Naive B cell (primary cell): ENCODE measurements around the gene MYO18A. TPM values are rescaled to one million over a fixed set of nuclear protein-coding genes. Genes with fewer than 3 reads are reported as not detected.
"Not testable (repeated sequence)": the region's sequence is repeated elsewhere in the genome, so short reads cannot be mapped to it uniquely, and the experiment has no call there.

Source experiments
- ATAC-seq, 2 donors: fragments of 150-1000 bp; cut with Tn5 transposase; 2 replicates each; pipeline ENCODE4 v1.10.0; 2021; ENCODE audit warnings: low read depth in 2 of 2, mild to moderate bottlenecking in 2 of 2, moderate library complexity in 2 of 2
- DNase-seq: peaks from one replicate; pipeline ENCODE4 v3.0.0; 2022
- H3K27ac Mint-ChIP-seq, 6 donors: one replicate each; pipeline ENCODE4 v1.8.0; 2020 to 2022; ENCODE audit warnings: mild to moderate bottlenecking in 6 of 6, mixed read lengths in 6 of 6, moderate library complexity in 5 of 6, inconsistent platforms in 2 of 6
- H3K27me3 Mint-ChIP-seq, 3 donors: one replicate each; pipeline ENCODE4 v1.8.0; 2021 to 2022; ENCODE audit warnings: mixed read lengths in 3 of 3, mild to moderate bottlenecking in 1 of 3
- H3K36me3 Mint-ChIP-seq, 2 donors: one replicate each; pipeline ENCODE4 v1.8.0; 2020 to 2022; ENCODE audit warnings: mixed read lengths in 2 of 2, inconsistent platforms in 1 of 2, mild to moderate bottlenecking in 1 of 2
- H3K4me1 Mint-ChIP-seq, 3 donors: one replicate each; pipeline ENCODE4 v1.8.0; 2020 to 2022; ENCODE audit warnings: mixed read lengths in 3 of 3, inconsistent platforms in 1 of 3, mild to moderate bottlenecking in 1 of 3, moderate library complexity in 1 of 3
- H3K4me3 Mint-ChIP-seq, 8 donors: one replicate each; pipeline ENCODE4 v1.8.0; 2020 to 2022; ENCODE audit warnings: mild to moderate bottlenecking in 8 of 8, mixed read lengths in 8 of 8, moderate library complexity in 8 of 8, inconsistent platforms in 2 of 8
- H3K9me3 Mint-ChIP-seq, 7 donors: one replicate each; pipeline ENCODE4 v1.8.0; 2020 to 2022; ENCODE audit warnings: mixed read lengths in 7 of 7, mild to moderate bottlenecking in 5 of 7, inconsistent platforms in 2 of 7, moderate library complexity in 1 of 7
- polyA plus RNA-seq, 6 donors: library from polyadenylated mRNA; unstranded; fragments of 300-500 nt; fragmentation: Illumina TruSeq; gene quantifications; one replicate each; pipeline ENCODE4 v1.2.3, GENCODE V29; 2021; ENCODE audit warnings: low read depth in 6 of 6

MYO18A gene
- polyA plus RNA-seq, 6 donors from 2014 or later = 5.1 to 51.6 (median 17.0) TPM

DNA sequence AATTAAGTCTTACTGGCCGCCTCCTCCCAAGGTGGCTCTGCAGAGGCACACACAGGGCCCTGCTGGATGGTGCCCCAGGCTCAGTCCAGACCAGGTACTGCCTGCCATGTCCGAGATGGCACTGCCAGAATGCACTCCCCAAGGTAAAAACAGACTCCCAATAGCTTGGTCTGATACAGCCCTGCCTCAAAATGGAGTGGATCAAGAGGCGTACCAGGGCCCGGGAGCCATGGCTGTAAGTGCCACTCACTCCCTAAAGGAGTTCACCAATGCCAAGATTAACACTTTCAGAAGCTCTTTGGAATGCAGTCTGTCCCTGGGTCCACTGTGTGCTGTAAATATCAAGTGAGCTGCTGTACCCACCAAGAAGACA is 576 bp upstream of the MYO18A start:
- H3K4me1 Mint-ChIP-seq = peaks cover 10 to 21% (median 12%) of the 10 kb centered on the region in 3 donors
- H3K9me3 Mint-ChIP-seq = peaks cover 0 to 3% (median 0%) of the 10 kb centered on the region in 7 donors
- no peak for ATAC-seq
- H3K36me3 Mint-ChIP-seq = no peaks in the 10 kb centered on the region
- no peak for DNase-seq
- peak overlapping the region in 5 of 8 donors; percentile 25 to 59 (median 42) for H3K4me3 Mint-ChIP-seq
- peaks cover 0 to 17% (median 6%) of the 10 kb centered on the region in 3 donors for H3K27me3 Mint-ChIP-seq
- H3K27ac Mint-ChIP-seq = no peak overlapping the region

GRCh38 chr17:29179232-29180033 is 765 bp downstream of the MYO18A start:
- Mint-ChIP-seq H3K27me3 (peaks cover 0 to 17% (median 6%) of the 10 kb centered on the region in 3 donors), H3K4me3 (peak overlapping the region in 7 of 8 donors; percentile 56 to 82 (median 68)), H3K9me3 (peaks cover 0 to 3% (median 0%) of the 10 kb centered on the region in 7 donors), H3K27ac (no peak overlapping the region), H3K36me3 (no peaks in the 10 kb centered on the region), H3K4me1 (peaks cover 10 to 21% (median 12%) of the 10 kb centered on the region in 3 donors)
- ATAC-seq (peak in 1 of 2 donors; percentile 1), DNase-seq (no peak)

- H3K9me3 Mint-ChIP-seq = peaks cover 0 to 2% (median 0%) of the 10 kb centered on the region in 7 donors
- peaks cover 0 to 17% (median 6%) of the 10 kb centered on the region in 3 donors for H3K27me3 Mint-ChIP-seq
- no peak overlapping the region for H3K27ac Mint-ChIP-seq
- H3K4me3 Mint-ChIP-seq = peak overlapping the region in 6 of 8 donors; percentile 56 to 82 (median 73)
- ATAC-seq (no peak), DNase-seq (no peak)
- no peaks in the 10 kb centered on the region for H3K36me3 Mint-ChIP-seq
- H3K4me1 Mint-ChIP-seq = peaks cover 10 to 21% (median 12%) of the 10 kb centered on the region in 3 donors
Measured at GRCh38 chr17:29178750-29179231, 1.4 kb downstream of the MYO18A start.

GRCh38 chr17:29177871-29178749 is 2.1 kb downstream of the MYO18A start:
- ATAC-seq (no peak), DNase-seq (no peak)
- Mint-ChIP-seq H3K4me3 (peak overlapping the region in 7 of 8 donors; percentile 56 to 96 (median 82)), H3K4me1 (peaks cover 10 to 21% (median 12%) of the 10 kb centered on the region in 3 donors), H3K27ac (peak overlapping the region in 2 of 6 donors; percentile 43 to 85), H3K27me3 (peaks cover 0 to 17% (median 6%) of the 10 kb centered on the region in 3 donors), H3K9me3 (no peaks in the 10 kb centered on the region), H3K36me3 (no peaks in the 10 kb centered on the region)

DNA sequence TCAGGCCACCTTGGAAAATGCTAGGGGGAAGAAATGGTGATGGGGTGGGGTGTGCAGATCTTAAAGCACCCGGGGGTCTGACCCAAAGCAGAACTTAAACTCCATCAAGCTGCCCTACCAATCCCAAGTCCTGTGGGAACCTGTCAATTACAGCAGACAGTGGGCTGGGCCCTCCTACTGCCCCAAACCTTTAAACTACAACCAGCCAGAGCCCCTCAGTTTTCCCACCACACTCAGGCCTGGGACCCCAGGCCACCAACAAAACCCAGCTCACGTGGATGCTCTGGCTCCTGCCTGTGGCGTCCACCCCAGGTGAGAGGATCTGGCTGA is 2.7 kb downstream of the MYO18A start:
- peak overlapping the region in 7 of 8 donors; percentile 21 to 96 (median 85) for H3K4me3 Mint-ChIP-seq
- H3K9me3 Mint-ChIP-seq = no peaks in the 10 kb centered on the region
- peaks cover 0 to 17% (median 6%) of the 10 kb centered on the region in 3 donors for H3K27me3 Mint-ChIP-seq
- no peaks in the 10 kb centered on the region for H3K36me3 Mint-ChIP-seq
- H3K27ac Mint-ChIP-seq = peak overlapping the region in 2 of 6 donors; percentile 33 to 43
- ATAC-seq = no peak
- peaks cover 10 to 21% (median 12%) of the 10 kb centered on the region in 3 donors for H3K4me1 Mint-ChIP-seq
- DNase-seq = no peak

GRCh38 chr17:29176558-29177351 is 3.4 kb downstream of the MYO18A start:
- Mint-ChIP-seq H3K27me3 (peaks cover 0 to 17% (median 6%) of the 10 kb centered on the region in 3 donors), H3K4me3 (peak overlapping the region; percentile 81 to 96 (median 86)), H3K36me3 (no peaks in the 10 kb centered on the region), H3K9me3 (no peaks in the 10 kb centered on the region), H3K27ac (peak overlapping the region in 5 of 6 donors; percentile 69 to 93 (median 83)), H3K4me1 (peaks cover 10 to 21% (median 12%) of the 10 kb centered on the region in 3 donors)
- DNase-seq = peak; percentile 37
- peak; percentile 52 to 60 for ATAC-seq

DNA sequence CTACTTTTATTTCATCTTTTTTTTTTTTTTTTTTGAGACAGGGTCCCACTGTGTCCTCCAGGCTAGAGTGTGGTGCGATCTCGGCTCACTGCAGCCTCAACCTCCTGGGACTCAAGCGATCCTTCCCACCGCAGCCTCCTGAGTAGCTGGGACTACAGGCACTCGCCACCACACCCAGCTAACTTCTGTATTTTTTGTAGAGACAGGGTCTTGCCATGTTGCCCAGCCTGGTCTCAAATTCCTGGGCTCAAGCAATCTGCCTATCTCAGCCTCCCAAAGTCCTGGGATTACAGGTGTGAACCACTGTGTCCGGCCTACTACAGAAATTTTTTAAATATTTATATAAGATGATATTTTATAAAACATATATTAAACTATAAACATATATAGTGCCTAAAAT is 4.8 kb downstream of the MYO18A start:
- ATAC-seq (no peak), DNase-seq (no peak)
- H3K4me3 Mint-ChIP-seq = peak overlapping the region in 3 of 8 donors; percentile 80 to 83 (median 82)
- H3K27me3 Mint-ChIP-seq = peaks cover 0 to 4% (median 4%) of the 10 kb centered on the region in 3 donors
- H3K27ac Mint-ChIP-seq = no peak overlapping the region
- H3K4me1 Mint-ChIP-seq = peaks cover 9 to 13% (median 10%) of the 10 kb centered on the region in 3 donors
- H3K36me3 Mint-ChIP-seq = no peaks in the 10 kb centered on the region
- no peaks in the 10 kb centered on the region for H3K9me3 Mint-ChIP-seq

DNA sequence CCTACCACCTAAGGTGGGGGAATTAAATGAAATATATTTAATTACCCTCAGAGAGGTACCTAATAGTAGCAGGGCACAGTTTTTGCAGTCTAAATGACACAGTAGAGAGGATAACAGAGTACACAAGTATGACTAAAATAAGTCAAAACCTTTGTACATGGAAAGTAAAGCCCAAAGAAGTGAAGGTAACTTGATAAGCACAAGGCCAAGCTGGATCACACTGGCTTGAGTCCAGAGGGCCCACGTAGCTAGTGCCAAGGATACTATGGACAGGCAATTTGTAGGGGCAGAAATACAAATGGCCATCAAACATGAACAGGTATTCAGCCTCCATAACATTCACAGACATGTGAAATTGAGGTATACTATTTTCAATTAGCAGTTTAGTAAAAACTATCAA is 7.6 kb downstream of the MYO18A start:
- peaks cover 9 to 13% (median 10%) of the 10 kb centered on the region in 3 donors for H3K4me1 Mint-ChIP-seq
- H3K27me3 Mint-ChIP-seq = peaks cover 0 to 4% (median 4%) of the 10 kb centered on the region in 3 donors
- DNase-seq (no peak), ATAC-seq (no peak)
- H3K4me3 Mint-ChIP-seq = no peak overlapping the region
- H3K36me3 Mint-ChIP-seq = no peaks in the 10 kb centered on the region
- no peak overlapping the region for H3K27ac Mint-ChIP-seq
- H3K9me3 Mint-ChIP-seq = no peaks in the 10 kb centered on the region

DNA sequence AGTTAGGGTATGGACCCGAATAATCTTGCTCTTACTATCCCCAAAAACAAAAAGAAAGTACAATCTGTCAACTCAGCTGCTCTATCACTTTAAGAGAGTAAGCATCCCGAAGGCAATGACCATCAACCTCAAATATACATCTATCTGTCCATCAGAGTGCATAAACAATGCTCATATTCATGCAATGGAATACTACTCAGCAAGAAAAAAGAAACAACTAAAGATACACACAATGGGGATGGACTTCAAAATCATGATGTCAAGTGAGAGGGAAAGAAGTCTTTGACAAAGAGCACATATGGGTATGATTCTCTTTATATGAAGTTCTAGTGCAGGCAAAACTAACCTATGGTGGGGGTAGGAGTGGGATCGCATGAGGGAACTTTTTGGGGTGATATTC is 9.5 kb downstream of the MYO18A start:
- H3K27ac Mint-ChIP-seq = no peak overlapping the region
- H3K27me3 Mint-ChIP-seq = peaks cover 0 to 4% (median 0%) of the 10 kb centered on the region in 3 donors
- ATAC-seq = no peak
- no peak overlapping the region for H3K4me3 Mint-ChIP-seq
- no peaks in the 10 kb centered on the region for H3K36me3 Mint-ChIP-seq
- no peaks in the 10 kb centered on the region for H3K9me3 Mint-ChIP-seq
- no peak for DNase-seq
- H3K4me1 Mint-ChIP-seq = no peaks in the 10 kb centered on the region

DNA sequence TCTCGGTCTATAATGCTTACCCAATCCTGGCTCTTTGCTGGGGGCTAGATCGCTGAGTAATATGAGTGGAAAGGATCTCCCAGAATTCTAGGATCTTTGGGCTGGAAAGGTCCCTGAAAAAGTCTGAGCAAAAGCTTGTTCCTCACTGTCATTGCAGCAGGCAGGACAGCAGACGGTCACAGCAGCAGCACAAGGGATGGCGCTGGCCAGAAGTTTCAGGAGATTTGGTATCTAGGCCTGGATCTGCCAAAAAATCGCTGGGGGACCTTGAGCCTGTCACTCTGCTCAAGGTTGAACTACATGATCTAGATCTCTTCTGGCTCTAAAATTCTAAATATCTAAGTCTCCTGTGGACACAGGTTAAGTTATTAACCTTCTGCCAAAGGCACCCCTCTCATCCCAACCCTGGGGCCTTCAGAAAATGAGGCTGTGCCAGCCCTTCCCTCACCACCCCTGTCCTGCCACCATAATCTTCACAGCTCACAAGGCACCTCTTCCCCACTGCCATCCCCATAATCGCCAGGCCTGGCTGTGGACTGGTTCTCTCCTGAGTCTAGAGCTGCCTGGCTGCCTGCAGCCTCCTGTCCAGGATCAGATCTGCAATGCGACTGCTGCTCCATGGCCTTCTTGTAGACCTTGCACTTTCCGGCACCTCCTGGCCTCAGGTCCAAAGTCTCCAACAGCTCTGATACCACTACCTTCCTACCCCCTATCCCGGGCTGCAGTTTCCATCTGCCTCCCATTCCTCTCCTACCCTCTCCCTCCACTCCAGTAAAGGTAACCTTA is 10.2 kb downstream of the MYO18A start:
- H3K9me3 Mint-ChIP-seq = no peaks in the 10 kb centered on the region

DNA sequence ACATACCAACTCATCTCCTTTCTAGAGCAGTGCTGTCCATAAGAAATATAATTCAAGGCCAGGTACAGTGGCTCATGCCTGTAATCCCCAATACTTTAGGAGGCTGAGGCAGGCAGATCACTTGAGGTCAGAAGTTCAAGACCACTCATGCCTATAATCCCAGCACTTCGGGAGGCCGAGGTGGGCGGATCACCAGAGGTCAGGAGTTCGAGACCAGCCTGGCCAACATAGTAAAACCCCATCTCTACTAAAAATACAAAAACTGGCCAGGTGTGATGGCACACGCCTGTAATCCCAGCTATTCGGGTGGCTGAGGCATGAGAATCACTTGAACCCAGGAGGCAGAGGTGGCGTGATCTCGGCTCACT is 11.5 kb downstream of the MYO18A start:
- not testable (repeated sequence) for H3K27me3 Mint-ChIP-seq, H3K9me3 Mint-ChIP-seq, H3K36me3 Mint-ChIP-seq, DNase-seq, ATAC-seq, H3K4me3 Mint-ChIP-seq, H3K4me1 Mint-ChIP-seq
- peak overlapping the region in 1 of 6 donors; percentile 22 for H3K27ac Mint-ChIP-seq

More for the DNA sequence above, 10.2 kb downstream of the MYO18A start:
- Mint-ChIP-seq H3K4me1 (no peaks in the 10 kb centered on the region), H3K27me3 (peaks cover 0 to 4% (median 0%) of the 10 kb centered on the region in 3 donors), H3K27ac (peak overlapping the region in 2 of 6 donors; percentile 5 to 56), H3K4me3 (no peak overlapping the region), H3K36me3 (no peaks in the 10 kb centered on the region)
- ATAC-seq = no peak
- no peak for DNase-seq

DNA sequence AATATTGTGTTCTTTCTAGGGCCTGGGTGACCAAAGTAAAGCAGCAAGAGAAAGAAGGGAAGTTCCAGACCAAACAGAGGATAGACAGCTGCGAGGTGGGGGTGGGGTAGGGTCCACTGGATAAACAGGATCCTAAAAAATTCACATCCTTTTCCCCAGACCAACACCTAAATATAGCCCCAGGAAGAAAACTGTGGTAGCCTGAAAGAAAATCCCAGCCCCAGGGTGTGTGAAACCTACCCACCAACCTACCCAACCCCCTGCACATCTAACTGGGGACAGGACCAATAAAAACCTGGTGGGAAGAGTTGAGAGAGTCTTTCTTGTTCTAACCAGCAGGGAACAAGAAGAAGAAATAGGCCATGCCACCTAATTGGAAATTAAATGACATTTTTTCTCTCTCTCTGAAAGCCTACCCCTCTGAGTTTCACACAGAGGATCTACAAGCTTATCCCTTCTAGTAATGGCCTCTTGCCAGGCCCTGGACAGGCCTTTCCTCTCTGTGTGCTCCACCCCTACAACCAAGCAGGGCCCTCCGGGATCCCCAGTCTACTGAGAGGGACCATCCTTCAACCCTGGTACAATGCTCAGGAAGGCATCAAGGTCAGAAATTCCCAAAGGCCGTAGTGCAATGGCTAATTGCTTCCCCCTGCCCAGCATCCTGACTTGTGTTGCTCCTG is 12.0 kb downstream of the MYO18A start:
- ATAC-seq = no peak
- no peaks in the 10 kb centered on the region for H3K36me3 Mint-ChIP-seq
- no peak overlapping the region for H3K4me3 Mint-ChIP-seq
- peaks cover 0 to 4% (median 0%) of the 10 kb centered on the region in 3 donors for H3K27me3 Mint-ChIP-seq
- DNase-seq = no peak
- peak overlapping the region in 1 of 6 donors; percentile 22 for H3K27ac Mint-ChIP-seq
- H3K4me1 Mint-ChIP-seq = no peaks in the 10 kb centered on the region
- no peaks in the 10 kb centered on the region for H3K9me3 Mint-ChIP-seq
